Kidney glomerular epithelial cell (primary cell): ENCODE results near the gene GPR22.

Experiments used
- DNase-seq: peaks from one replicate; lab custom pipeline; 2025; lab: John Stamatoyannopoulos, UW

GPR22 gene

DNA sequence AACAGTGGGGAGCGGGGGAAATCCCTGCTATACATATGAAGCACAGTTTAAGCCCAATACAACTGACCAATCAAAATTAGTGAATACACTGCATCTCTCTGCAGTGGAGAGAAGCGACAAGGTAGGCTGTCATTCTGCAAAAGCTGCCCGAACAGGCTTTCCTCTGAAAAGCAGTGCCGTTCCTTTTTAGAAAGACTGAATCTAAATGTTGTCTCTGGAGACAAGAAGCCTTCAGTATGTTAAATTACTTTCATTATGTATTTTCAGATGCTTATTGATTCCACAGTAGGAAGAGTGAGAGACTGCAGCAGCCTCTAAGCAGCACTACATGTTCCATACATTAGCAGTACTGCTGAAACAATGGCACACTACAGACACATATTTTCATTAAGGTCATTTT lies at the start of gene GPR22:
Gene GPR22 (plus strand): TSS at position 129 of the 400 bp plus-strand sequence. CDS start 4,004 bp downstream, outside the sequence.
- DNase-seq: no peak

DNA sequence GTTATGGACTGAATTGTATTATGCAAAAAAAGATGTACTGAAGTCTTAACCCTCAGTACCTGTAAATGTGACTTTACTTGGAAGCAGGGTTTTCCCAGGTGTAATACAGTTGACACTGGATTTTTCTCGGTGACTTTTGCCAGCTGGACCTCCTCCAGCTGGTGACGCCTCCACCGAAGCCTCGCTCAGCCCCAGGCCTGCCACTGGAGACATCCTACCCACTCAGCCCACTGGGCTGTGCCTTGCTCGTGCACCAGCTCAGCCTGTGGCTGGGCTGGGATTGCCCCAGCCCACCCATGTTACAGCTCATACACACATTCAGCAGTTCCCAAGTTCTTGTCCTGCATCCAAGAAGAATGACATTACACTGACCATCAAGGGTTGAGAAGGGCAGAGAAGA lies 42.4 kb upstream of the GPR22 start:
- no peak for DNase-seq

DNA sequence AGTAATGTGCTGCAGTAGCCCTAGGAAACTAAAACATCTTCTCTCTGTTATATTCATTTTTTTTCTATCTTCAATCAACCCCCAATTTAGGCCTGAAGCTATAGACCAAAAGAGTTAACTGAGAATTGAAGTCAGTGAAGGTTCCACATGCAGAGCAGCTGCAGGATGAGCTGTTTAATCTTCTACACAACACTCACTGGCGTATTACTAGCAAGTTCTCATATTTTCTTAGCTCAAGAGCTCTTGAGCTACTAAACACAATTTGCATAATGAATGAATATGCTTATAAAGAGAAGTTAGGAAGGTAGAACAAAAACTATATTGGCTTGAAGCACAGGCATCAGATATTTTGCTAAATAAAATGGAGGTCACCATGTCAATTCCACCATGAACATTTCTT lies 41.2 kb upstream of the GPR22 start:
- no peak for DNase-seq

GRCh38 chr7:107430057-107430456 lies 39.8 kb upstream of the GPR22 start:
- DNase-seq: no peak

- no peak for DNase-seq
These were observed 37.6 kb upstream of the GPR22 start for GRCh38 chr7:107432261-107432660.

DNA sequence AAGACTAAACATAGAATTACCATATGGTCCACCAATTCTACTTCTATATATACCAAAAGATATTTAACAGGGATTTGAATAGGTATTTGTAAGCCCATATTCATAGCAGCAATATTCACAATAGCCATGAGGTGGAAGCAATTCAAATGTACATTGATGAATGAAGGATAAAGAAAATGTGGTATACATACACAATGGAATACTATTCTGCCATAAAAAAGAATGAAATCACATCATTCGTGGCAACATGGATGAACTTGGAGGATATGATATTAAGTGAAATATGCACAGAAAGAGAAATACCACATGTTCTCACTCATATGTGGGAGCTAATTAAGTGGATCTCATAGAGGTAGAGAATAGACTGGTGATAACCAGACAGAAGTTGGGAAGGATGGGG lies 34.1 kb upstream of the GPR22 start:
- DNase-seq: no peak

GRCh38 chr7:107439025-107439424 lies 30.8 kb upstream of the GPR22 start:
- DNase-seq: no peak

GRCh38 chr7:107441581-107442422 lies 28.1 kb upstream of the GPR22 start:
- no peak for DNase-seq

GRCh38 chr7:107442678-107443077 lies 27.2 kb upstream of the GPR22 start:
- DNase-seq: no peak

GRCh38 chr7:107446531-107446930 lies 23.3 kb upstream of the GPR22 start:
- DNase-seq: no peak

DNA sequence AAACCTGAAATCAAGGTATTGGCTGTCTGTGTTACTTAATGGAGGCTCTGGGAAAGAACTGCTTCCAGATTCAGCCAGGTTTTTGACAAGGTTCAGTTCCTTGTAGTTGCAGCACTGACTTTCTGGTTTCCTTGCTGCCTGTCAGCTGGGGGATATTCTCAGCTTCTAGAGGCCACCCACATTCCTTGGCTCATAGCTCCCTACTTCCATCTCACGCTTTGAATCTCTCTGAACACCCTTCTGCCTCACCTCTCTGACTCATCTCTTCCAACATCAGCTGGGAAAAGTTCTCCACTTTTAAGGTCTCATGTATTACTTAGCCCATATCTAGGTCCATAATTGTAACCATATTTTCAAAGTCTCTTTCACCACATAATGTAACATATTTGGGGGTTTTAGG lies 22.9 kb upstream of the GPR22 start:
- DNase-seq: no peak

DNA sequence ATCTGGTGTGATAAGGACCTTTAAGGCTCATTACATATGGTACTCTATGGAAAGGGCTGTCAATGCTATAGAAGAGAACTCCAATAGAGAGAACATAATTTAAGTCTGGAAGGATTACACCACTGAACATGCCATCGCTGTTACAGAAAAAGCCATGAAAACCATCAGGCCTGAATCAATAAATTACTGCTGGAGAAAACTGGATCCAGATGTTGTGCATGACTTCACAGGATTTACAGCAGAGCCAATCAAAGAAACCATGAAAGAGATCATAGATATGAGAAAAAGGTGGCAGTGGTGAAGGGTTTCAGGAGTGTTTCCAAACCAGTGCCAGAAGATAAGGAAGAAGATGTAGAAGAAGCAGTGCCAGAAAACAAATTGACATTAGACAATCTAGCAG lies 18.9 kb upstream of the GPR22 start:
- DNase-seq: no peak

DNA sequence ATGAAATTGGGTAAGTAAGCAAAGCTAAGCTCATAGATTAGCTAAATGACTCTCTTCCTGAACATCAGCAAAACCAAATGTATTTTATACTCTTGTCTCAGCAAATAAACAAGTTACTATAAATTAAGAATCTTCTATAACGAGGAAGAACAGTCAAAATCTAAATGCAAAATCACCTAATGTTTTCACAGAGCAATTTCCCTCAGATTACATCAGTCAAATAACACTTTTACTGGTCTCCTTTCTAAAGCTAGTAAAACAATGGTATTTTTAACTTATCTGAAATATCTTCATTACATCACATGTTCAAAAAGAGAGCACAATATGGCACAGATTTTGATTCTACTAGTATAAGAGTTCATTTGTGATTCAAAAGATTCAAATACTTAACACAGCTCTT lies 16.5 kb upstream of the GPR22 start:
- no peak for DNase-seq

GRCh38 chr7:107461938-107462533 lies 7.8 kb upstream of the GPR22 start:
- DNase-seq: no peak

DNA sequence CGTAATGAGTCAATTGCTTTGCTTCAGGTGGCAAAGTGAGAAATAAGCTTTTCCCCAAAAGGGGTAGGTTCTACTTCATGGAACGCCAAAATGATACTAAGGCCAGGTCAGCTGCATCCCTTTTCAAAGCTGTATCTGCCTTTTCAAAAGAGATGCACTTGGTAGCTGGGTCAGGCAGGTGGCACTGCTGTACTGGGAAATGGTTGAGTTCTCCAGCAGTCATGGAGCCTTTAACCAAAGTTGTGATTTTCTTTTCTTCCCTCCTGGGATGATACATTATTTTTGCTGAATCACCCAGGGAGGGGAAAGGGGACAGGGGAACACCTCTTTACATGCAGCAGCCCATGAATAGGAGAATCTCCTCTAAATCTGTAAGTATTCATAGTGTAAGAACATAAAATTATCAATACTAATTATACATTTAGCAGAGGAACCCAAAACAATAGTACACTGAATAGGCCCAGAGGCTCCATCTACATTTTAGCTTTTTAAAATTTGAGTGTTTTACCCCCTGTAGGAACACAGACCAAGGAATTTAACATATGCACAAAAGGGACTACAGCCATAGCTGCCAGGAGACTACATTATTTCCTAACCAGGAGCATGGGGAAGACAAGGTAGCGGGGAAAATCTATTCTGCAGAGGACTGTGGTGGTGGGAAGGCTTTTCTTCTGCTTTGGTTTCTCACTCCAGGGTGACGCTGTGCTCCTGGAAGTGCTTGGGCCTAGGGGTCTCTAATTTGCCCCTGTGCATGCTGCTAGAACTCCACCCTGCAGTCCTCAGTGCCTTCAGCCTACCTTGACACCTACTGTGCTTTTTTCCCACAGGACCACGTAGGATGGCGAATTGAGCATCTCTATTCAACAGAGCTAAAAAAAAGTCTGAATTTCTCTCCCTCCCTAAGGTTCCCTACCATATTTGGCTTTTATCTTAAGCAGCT lies 6.4 kb upstream of the GPR22 start:
- peak; percentile 48 for DNase-seq

DNA sequence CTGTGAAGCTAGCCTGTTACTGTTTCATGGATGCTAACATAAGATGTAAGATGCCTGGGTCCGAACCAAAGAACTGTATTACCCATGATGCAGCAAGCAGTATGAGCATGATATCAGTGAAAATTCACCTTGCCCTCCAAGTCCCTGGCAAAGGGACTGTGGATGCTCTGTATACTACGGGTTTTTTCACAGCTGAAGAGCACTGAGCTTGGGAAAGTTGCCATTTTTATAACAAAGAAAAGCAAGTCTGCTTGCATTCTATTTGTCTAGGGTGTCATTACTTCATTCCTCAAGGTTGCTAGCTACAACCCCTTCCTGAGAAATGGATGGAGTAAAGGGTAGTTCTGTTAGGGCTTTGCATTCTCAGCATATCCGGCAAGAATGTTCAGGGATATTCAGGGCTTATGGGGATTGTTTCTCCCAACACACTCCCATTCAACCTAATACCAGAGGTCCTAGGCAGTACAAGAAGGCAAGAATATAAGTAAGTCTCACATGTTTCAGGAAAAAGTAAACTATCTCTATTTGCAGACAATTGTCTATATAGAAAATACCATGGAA lies 5.1 kb upstream of the GPR22 start:
- no peak for DNase-seq

DNA sequence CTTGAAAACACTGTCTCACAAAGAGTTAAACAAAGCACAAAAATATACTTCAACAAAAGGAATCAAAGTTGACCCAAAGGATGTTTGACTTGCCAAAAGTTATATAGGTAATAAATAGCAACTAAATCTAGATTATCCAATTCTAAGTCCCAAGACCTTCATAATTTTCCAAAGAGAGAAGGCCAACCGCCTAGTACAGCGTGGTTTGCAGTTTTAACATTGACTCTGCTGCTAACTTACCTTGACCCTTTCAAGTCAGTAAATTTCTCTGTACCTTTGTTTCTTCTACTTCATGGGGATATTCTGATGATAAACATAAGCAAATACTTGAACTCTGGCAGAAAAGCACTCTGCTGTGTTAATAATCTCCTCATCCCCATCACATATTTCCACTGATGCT lies 1.9 kb upstream of the GPR22 start:
- DNase-seq: no peak

DNA sequence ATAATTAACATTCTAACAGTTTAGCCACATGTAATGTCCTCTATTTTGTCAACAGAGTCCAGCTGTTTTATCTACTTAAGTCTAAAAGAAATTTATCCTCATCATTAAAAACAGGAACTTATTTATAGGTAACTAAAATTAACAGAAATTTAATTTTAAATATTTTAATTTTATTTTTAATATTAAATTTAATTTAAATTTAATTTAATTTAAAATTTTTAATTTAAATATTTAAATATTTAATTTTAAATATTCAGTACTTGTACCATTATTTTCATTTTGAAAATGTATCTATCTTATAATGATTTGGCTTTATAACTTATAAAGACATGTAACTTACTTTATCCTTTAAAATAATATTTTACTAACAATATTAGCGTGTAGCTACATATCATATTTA lies 1.0 kb upstream of the GPR22 start:
- DNase-seq: no peak

GRCh38 chr7:107471292-107472070 lies 1.6 kb downstream of the GPR22 start:
- DNase-seq: no peak

GRCh38 chr7:107472116-107472515 lies 2.3 kb downstream of the GPR22 start:
- DNase-seq: no peak

DNA sequence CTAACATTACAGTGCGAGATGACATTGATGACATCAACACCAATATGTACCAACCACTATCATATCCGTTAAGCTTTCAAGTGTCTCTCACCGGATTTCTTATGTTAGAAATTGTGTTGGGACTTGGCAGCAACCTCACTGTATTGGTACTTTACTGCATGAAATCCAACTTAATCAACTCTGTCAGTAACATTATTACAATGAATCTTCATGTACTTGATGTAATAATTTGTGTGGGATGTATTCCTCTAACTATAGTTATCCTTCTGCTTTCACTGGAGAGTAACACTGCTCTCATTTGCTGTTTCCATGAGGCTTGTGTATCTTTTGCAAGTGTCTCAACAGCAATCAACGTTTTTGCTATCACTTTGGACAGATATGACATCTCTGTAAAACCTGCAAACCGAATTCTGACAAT lies 4.3 kb downstream of the GPR22 start:
- DNase-seq: no peak
